ENCODE results near the gene IL23R.

GRCh38 chr1:67118191-67118590 is 48.1 kb upstream of the IL23R start:
- TF ChIP-seq EZH2 (IDR thresholded peaks at IDR 0.05; ENCODE audit: borderline replicate concordance, low read depth, low read length, severe bottlenecking): no peak
- TF ChIP-seq, protein P1, sequence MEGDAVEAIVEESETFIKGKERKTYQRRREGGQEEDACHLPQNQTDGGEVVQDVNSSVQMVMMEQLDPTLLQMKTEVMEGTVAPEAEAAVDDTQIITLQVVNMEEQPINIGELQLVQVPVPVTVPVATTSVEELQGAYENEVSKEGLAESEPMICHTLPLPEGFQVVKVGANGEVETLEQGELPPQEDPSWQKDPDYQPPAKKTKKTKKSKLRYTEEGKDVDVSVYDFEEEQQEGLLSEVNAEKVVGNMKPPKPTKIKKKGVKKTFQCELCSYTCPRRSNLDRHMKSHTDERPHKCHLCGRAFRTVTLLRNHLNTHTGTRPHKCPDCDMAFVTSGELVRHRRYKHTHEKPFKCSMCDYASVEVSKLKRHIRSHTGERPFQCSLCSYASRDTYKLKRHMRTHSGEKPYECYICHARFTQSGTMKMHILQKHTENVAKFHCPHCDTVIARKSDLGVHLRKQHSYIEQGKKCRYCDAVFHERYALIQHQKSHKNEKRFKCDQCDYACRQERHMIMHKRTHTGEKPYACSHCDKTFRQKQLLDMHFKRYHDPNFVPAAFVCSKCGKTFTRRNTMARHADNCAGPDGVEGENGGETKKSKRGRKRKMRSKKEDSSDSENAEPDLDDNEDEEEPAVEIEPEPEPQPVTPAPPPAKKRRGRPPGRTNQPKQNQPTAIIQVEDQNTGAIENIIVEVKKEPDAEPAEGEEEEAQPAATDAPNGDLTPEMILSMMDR (IDR thresholded peaks at IDR 0.05; ENCODE audit: borderline replicate concordance, extremely low read depth, low read length, poor library complexity, severe bottlenecking): no peak
